Measurements from ENCODE around the gene PAOX. TPM values are rescaled to one million over a fixed set of nuclear protein-coding genes. Genes with fewer than 3 reads are reported as not detected.

Gene PAOX
- total and polyA plus RNA-seq, 8 donors, result 5.1 to 7.9 (median 6.5) TPM

GRCh38 chr10:133335246-133336117, 43.6 kb upstream of the PAOX start:
- ATAC-seq (peak; percentile 50), DNase-seq (peak; percentile 51 to 81 (median 64))
- Histone ChIP-seq H3K4me1 (peaks cover 10 to 22% of the 10 kb centered on the region in 2 donors), H3K27ac (no peak overlapping the region), H3K36me3 (no peaks in the 10 kb centered on the region), H3K4me3 (peak overlapping the region; percentile 9 to 28), H3K27me3 (peaks cover 32 to 72% of the 10 kb centered on the region in 2 donors), H3K9me3 (no peaks in the 10 kb centered on the region)
- no peak for TF ChIP-seq CTCF (IDR thresholded peaks at IDR 0.05)
- intact Hi-C loops (cut with DNase I), result no loop called here

- intact Hi-C loops (cut with DNase I), result no loop called here
- no peak overlapping the region for H3K27ac ChIP-seq
- peak overlapping the region in 1 of 2 donors; percentile 28 for H3K4me3 ChIP-seq
- DNase-seq (peak in 1 of 4 donors; percentile 70), ATAC-seq (no peak)
- H3K4me1 ChIP-seq, result peaks cover 10 to 22% of the 10 kb centered on the region in 2 donors
- H3K9me3 ChIP-seq, result no peaks in the 10 kb centered on the region
- TF ChIP-seq CTCF (IDR thresholded peaks at IDR 0.05), result no peak
- no peaks in the 10 kb centered on the region for H3K36me3 ChIP-seq
- peaks cover 32 to 72% of the 10 kb centered on the region in 2 donors for H3K27me3 ChIP-seq
These were observed 42.9 kb upstream of the PAOX start for GRCh38 chr10:133336118-133336576.

- DNase-seq, result peak in 2 of 4 donors; percentile 26 to 81
- peak; percentile 10 for ATAC-seq
- no peak within 1 kb of the TSS for H3K27ac ChIP-seq
- H3K4me3 ChIP-seq, result peak within 1 kb of the TSS in 1 of 2 donors; percentile 28
- intact Hi-C loops (cut with DNase I), result no loop called here
- no peaks in the 10 kb centered on the region for H3K9me3 ChIP-seq
- peaks cover 30 to 72% of the 10 kb centered on the region in 2 donors for H3K27me3 ChIP-seq
- no peaks in the 10 kb centered on the region for H3K36me3 ChIP-seq
- TF ChIP-seq CTCF (IDR thresholded peaks at IDR 0.05), result no peak
- H3K4me1 ChIP-seq, result peaks cover 10 to 22% of the 10 kb centered on the region in 2 donors
These were observed 42.3 kb upstream of the PAOX start, which contains the start of gene CALY for GRCh38 chr10:133336577-133337369. Gene CALY, minus strand, starts transcription at chr10:133336896. Its CDS starts 7,907 bp downstream, at chr10:133328989.

- DNase-seq, result peak in 1 of 4 donors; percentile 28
- ATAC-seq, result no peak
- Histone ChIP-seq H3K4me3 (no peak overlapping the region), H3K36me3 (no peaks in the 10 kb centered on the region), H3K27ac (no peak overlapping the region), H3K27me3 (peaks cover 25 to 72% of the 10 kb centered on the region in 2 donors), H3K4me1 (peaks cover 10 to 22% of the 10 kb centered on the region in 2 donors), H3K9me3 (no peaks in the 10 kb centered on the region)
- intact Hi-C loops (cut with DNase I), result no loop called here
- TF ChIP-seq CTCF (IDR thresholded peaks at IDR 0.05), result no peak
These were observed 41.7 kb upstream of the PAOX start for GRCh38 chr10:133337370-133337725.

All from left lung (tissue), 10 donors.